H54 (cell line): ENCODE measurements around the gene GPSM3.
A peak's percentile ranks its signal among the peaks of the same experiment; 100 is the strongest.
"Not testable (repeated sequence)": the region's sequence is repeated elsewhere in the genome, so short reads cannot be mapped to it uniquely, and the experiment has no call there.

Experiments used
- DNase-seq: peaks from one replicate; pipeline ENCODE4 v3.0.0; 2011; ENCODE audit warnings: low spot score, mixed read lengths; ENCODE audit not compliant: insufficient read length
- FAIRE-seq: peaks from 3 replicates; lab custom pipeline; 2011; peaks lifted over from hg19 to GRCh38; lab: Jason Lieb, UNC
- POLR2A ChIP-seq: IDR thresholded peaks from 2 replicates; pipeline ENCODE4 v1.6.1; 2011; ENCODE audit warnings: low read depth, mild to moderate bottlenecking, low read length

The GPSM3 gene

DNA sequence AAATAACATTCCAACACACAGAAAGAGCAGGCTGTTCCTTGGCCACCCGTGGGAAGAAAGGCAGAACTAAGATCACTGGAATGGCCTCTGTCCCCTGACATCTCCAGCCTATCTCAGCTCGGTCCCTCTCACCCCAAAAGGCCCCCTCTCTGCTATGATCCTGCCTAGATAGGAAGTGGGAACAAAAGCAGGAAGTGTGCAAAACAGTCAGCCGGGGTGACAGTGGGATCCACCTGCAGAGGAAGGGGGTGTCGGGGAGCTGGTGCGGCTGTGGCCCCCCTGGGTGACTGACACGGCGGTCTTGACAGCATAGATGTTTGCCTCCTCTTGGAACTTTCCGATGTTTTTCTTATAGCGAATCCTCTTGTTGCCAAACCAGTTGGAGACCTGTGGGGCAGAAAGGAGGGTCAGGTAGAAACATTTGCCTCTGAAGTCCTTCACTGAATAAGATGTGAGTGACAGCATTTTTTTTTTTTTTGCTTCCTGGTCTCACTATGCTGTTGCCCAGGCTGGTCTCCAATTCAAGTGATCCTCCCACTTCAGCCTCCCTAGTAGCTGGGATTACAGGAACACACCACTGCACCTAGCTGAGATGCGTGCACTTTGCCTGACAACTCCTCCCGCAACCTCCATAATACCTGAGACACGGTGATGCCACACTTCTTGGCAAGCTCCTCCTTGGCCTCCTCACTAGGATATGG is 5.3 kb downstream of the GPSM3 start:
- no peak for FAIRE-seq
- TF ChIP-seq POLR2A = no peak
- no peak for DNase-seq

- FAIRE-seq, DNase-seq: not testable (repeated sequence)
Measured at GRCh38 chr6:32186151-32186840, 6.1 kb downstream of the GPSM3 start.

- peak; percentile 62 for DNase-seq
- FAIRE-seq = not testable (repeated sequence)
Measured at GRCh38 chr6:32185681-32186131, 6.7 kb downstream of the GPSM3 start.

DNA sequence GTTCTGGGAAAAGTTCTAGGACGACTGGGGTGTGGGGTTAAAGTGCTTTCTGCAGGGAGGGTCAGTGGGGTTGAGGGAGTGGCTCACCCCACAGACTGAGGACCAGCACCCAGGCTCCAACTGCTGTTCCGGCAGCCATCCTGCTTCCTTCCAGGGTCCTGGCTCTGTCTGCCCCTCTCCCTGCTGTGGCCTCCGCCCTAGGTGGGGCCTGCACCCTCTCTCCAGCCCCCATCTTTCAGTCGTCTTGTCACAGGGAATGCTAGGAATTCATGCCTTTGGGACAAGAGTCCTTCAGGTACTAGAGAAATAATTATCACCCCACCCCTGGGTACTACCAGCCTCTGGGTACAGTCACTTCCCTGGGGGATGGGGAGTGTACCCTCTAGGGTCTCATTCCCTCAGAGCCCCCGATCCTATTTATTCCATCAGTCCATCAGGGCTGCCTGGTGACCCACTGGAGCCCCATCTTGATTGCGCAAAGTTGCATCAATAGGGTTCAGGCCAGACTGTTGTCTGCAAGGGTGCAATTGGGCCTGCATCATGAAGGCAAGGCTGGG is 8.3 kb downstream of the GPSM3 start, which contains the start of gene AGER:
Gene AGER, minus strand, starts transcription at position 170 of the 557 bp plus-strand sequence. Its CDS starts 31 bp downstream, at position 139.
- DNase-seq = no peak
- no peak for TF ChIP-seq POLR2A
- FAIRE-seq = no peak

GRCh38 chr6:32183483-32184083 is 8.9 kb downstream of the GPSM3 start:
- no peak for TF ChIP-seq POLR2A
- DNase-seq (no peak), FAIRE-seq (no peak)

- no peak for FAIRE-seq
- no peak for DNase-seq
- TF ChIP-seq POLR2A = no peak
Measured at GRCh38 chr6:32183030-32183429, 9.4 kb downstream of the GPSM3 start.

DNA sequence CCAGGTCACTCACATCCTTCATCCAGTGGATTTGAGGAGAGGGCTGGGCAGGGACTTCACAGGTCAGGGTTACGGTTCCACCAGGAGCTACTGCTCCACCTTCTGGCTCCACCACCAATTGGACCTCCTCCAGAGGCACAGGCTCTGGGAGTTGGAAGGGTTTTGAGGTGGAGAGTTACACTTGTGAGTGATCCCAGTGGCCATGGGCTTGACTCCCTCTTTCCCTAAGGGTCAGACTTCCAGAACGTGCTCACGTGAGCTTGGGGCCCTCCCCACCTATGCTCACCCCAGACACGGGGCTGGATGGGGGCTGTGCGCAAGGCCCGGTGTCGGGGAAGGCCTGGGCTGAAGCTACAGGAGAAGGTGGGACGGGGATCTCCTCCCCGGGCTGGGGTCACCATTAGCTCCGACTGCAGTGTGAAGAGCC is 9.9 kb downstream of the GPSM3 start:
- DNase-seq (no peak), FAIRE-seq (no peak)
- no peak for TF ChIP-seq POLR2A

DNA sequence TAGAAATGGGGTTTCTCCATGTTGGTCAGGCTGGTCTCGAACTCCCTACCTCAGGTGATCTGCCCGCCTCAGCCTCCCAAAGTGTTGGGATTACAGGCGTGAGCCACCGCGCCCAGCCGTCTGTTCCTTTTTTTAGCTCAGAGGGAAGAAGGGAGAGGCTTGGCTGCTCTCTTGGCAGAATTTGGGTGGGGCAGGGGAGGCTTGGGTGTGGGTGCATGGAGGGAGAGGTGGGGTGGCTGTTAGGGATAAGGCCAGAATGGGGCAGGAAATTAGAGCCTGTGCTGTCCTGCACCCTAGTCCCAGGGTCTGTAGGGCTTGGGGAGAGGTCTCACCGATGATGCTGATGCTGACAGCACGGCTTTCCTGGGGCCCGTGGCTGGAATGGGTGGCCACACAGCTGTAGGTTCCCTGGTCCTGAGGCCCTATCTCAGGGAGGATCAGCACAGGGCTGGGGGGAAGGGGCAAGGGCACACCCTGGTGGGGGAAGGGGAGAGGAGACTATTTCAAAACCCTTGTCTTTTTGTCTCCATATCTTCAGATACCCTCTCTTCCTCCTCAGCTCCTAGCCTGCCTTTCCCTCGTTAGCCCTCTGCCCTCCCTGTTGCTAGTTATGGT is 10.4 kb downstream of the GPSM3 start:
- no peak for DNase-seq
- TF ChIP-seq POLR2A = no peak
- FAIRE-seq = no peak

DNA sequence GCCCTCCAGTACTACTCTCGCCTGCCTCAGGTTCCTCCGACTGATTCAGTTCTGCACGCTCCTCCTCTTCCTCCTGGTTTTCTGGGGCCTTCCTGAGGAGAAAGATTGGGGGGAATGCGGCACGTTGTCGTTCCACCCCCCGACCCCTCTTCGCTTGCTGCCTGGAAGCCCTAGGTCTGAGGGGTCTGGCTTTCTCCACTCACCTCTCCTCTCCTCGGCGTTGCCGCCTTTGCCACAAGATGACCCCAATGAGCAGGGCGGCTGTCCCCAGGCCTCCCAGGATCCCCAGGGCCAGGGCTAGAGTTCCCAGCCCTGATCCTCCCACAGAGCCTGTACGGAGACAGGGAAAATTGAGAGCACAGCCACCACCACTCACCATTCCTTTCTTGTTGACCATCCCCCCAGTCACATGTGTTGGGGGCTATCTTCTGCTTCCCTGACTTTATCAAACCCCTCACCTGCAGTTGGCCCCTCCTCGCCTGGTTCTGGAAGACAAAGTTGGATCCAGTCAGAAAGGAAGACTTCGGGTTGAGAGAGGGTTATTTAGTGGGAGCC is 11.2 kb downstream of the GPSM3 start:
- TF ChIP-seq POLR2A = no peak

DNA sequence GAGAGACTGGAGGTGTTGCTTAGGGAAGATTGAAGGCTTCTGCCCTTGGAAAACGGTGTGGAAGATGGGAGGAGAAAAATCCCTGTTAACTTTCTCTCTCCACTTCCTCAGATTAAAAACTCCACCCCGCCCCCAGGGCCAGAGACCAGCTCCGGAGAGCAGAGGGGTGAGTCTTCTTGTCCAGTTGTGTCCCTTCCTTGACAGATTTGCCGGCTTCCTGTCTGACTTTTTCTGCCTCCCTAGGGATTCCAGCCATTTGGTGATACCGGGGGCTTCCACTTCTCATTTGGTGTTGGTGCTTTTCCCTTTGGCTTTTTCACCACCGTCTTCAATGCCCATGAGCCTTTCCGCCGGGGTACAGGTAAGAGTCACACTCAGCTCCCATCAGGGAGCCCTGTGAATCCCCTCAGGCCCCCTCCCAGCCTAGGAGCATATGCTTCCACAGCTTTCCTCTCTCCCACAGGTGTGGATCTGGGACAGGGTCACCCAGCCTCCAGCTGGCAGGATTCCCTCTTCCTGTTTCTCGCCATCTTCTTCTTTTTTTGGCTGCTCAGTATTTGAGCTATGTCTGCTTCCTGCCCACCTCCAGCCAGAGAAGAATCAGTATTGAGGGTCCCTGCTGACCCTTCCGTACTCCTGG is 12.6 kb downstream of the GPSM3 start:
- FAIRE-seq = no peak
- no peak for TF ChIP-seq POLR2A
- DNase-seq = no peak

More for the DNA sequence above, 11.2 kb downstream of the GPSM3 start:
- DNase-seq = no peak
- FAIRE-seq = no peak

GRCh38 chr6:32178547-32179440 is 13.6 kb downstream of the GPSM3 start:
- FAIRE-seq (no peak), DNase-seq (no peak)
- TF ChIP-seq POLR2A = no peak
